Hepatocyte (in vitro differentiated cells): Measurements from ENCODE around the gene S100A6. TPM values are rescaled to one million over a fixed set of nuclear protein-coding genes. Genes with fewer than 3 reads are reported as not detected.

Experiments used
- DNase-seq: peaks from one replicate; pipeline ENCODE4 v3.0.0-alpha.2; 2016; ENCODE audit warnings: low spot score
- H2AFZ ChIP-seq: fragments of 200-600 bp; sonication (generic); 2 replicates; pipeline ENCODE4 v1.6.0; 2016; ENCODE audit warnings: antibody characterized with exemption, mild to moderate bottlenecking
- H3K27ac ChIP-seq: fragments of 200-600 bp; sonication (generic); 2 replicates; pipeline ENCODE4 v1.5.1; 2016; ENCODE audit warnings: mild to moderate bottlenecking
- H3K27me3 ChIP-seq: fragments of 200-600 bp; sonication (generic); 2 replicates; pipeline ENCODE4 v1.6.1; 2016
- H3K36me3 ChIP-seq: fragments of 200-600 bp; sonication (generic); replicated peaks from 2 replicates; pipeline ENCODE4 v1.5.1; 2016; ENCODE audit warnings: low read depth; ENCODE audit not compliant: insufficient read depth
- H3K4me1 ChIP-seq: fragments of 200-600 bp; sonication (generic); 2 replicates; pipeline ENCODE4 v1.5.1; 2016; ENCODE audit warnings: mild to moderate bottlenecking, moderate library complexity; ENCODE audit not compliant: insufficient read depth
- H3K4me2 ChIP-seq: fragments of 200-600 bp; sonication (generic); 2 replicates; pipeline ENCODE4 v1.6.0; 2016
- H3K4me3 ChIP-seq: fragments of 200-600 bp; sonication (generic); 2 replicates; pipeline ENCODE4 v1.5.1; 2016; ENCODE audit warnings: mild to moderate bottlenecking
- H3K79me2 ChIP-seq: fragments of 200-600 bp; sonication (generic); 2 replicates; pipeline ENCODE4 v1.6.0; 2017; ENCODE audit warnings: mild to moderate bottlenecking
- H3K9me2 ChIP-seq: fragments of 200-600 bp; sonication (generic); replicated peaks from 2 replicates; pipeline ENCODE4 v1.6.0; 2017; ENCODE audit warnings: mild to moderate bottlenecking; ENCODE audit not compliant: insufficient read depth
- H3K9me3 ChIP-seq: fragments of 200-600 bp; sonication (generic); 2 replicates; pipeline ENCODE4 v1.5.1; 2016; ENCODE audit warnings: low read depth, mild to moderate bottlenecking
- H4K20me1 ChIP-seq: fragments of 200-600 bp; sonication (generic); 2 replicates; pipeline ENCODE4 v1.6.0; 2016; ENCODE audit warnings: mild to moderate bottlenecking; ENCODE audit not compliant: insufficient read depth, poor library complexity, severe bottlenecking
- EZH2 ChIP-seq: fragments of 200-600 bp; sonication (generic); IDR thresholded peaks from 2 replicates; pipeline ENCODE4 v1.6.1; 2016; ENCODE audit warnings: antibody characterized with exemption, mild to moderate bottlenecking, borderline replicate concordance
- EZH2phosphoT487 ChIP-seq: fragments of 200-600 bp; sonication (generic); IDR thresholded peaks from one replicate; pipeline ENCODE4 v1.6.1; 2018; ENCODE audit warnings: antibody characterized with exemption, mild to moderate bottlenecking, low read depth, moderate library complexity; ENCODE audit not compliant: unreplicated experiment, severe bottlenecking
- whole genome bisulfite sequencing: methylation state at CpG from one replicate; pipeline ENCODE4 v1.1.6; 2016; ENCODE audit warnings: low lambda C conversion rate; ENCODE audit errors: missing lambda C conversion rate; 5-methylcytosine and 5-hydroxymethylcytosine counted together
- polyA plus RNA-seq: library from polyadenylated mRNA; unstranded; fragments of >200 nt; fragmentation: Nextera tagmentation; extraction: Ambion mirVana; gene quantifications from 2 replicates; pipeline ENCODE4 v1.2.1, GENCODE V29; 2016
- total RNA-seq: library from RNA; depleted of rRNA; stranded (reverse); fragments of >200 nt; gene quantifications from 2 replicates; pipeline ENCODE4 v1.2.3, GENCODE V29; 2014
- TF ChIP-seq, protein P1 (sequence below): fragments of 200-600 bp; sonication (generic); IDR thresholded peaks from 2 replicates; pipeline ENCODE4 v1.5.1; 2016; ENCODE audit warnings: antibody characterized with exemption, mild to moderate bottlenecking; ENCODE audit not compliant: poor library complexity

S100A6 gene
- total and polyA plus RNA-seq, 2 experiments from 2014 or later: 173 to 657 TPM

DNA sequence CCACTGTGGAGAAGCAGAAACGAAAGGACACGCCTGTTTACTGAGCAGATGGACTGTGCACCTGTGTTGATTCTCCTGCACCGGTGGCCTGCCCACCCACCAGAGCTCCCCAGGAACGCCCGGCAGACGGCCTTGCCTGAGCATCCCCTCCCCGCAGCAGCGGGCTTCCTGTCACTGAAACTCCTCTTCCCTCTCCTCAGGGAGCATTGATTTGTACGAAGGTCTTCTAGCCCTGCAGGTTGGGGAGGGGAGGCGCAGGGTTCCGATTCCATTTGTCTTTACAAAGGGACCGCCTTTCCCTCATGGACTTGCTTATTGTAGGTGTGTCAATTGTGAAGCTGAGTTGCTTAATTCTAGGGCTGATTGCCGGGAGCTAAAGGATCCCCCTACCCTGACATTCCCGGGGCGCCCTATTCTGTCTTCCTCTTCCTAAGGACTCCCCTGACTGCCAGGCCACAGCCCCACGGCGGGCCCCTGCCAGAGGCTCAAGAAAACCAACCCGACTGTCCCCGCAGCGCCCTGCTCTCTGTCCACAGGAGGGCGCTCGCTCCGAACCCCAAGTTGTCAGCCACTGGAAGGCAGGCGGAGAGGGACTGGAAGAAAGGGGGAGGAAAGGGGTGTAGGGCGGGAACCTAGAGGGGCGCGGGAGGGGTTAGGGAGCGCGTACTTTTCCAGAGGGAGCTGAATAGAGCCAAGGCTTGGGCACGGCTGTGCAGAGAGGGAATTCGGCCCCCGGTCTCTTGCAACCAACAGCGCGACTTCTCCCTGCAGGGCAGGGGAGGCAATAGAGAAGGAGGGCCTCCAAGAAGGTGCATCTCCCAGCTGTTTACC is 2.8 kb downstream of the S100A6 start:
- Histone ChIP-seq H3K4me1 (peaks cover 43% of the 10 kb centered on the region), H3K36me3 (no peaks in the 10 kb centered on the region), H3K27me3 (no peaks in the 10 kb centered on the region), H3K9me3 (no peaks in the 10 kb centered on the region), H3K27ac (peak overlapping the region; percentile 94), H3K4me2 (peak overlapping the region; percentile 87), H3K9me2 (no peaks in the 10 kb centered on the region), H3K4me3 (no peak overlapping the region), H2AFZ (peak overlapping the region; percentile 45), H3K79me2 (peaks cover 18% of the 10 kb centered on the region), H4K20me1 (no peaks in the 10 kb centered on the region)
- WGBS: 18% methylated on average over 29 of the region's 34 CpGs
- DNase-seq: peak; percentile 94
- TF ChIP-seq EZH2phosphoT487 (no peak), EZH2 (no peak)
- TF ChIP-seq, protein P1, sequence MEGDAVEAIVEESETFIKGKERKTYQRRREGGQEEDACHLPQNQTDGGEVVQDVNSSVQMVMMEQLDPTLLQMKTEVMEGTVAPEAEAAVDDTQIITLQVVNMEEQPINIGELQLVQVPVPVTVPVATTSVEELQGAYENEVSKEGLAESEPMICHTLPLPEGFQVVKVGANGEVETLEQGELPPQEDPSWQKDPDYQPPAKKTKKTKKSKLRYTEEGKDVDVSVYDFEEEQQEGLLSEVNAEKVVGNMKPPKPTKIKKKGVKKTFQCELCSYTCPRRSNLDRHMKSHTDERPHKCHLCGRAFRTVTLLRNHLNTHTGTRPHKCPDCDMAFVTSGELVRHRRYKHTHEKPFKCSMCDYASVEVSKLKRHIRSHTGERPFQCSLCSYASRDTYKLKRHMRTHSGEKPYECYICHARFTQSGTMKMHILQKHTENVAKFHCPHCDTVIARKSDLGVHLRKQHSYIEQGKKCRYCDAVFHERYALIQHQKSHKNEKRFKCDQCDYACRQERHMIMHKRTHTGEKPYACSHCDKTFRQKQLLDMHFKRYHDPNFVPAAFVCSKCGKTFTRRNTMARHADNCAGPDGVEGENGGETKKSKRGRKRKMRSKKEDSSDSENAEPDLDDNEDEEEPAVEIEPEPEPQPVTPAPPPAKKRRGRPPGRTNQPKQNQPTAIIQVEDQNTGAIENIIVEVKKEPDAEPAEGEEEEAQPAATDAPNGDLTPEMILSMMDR: peak; percentile 95

DNA sequence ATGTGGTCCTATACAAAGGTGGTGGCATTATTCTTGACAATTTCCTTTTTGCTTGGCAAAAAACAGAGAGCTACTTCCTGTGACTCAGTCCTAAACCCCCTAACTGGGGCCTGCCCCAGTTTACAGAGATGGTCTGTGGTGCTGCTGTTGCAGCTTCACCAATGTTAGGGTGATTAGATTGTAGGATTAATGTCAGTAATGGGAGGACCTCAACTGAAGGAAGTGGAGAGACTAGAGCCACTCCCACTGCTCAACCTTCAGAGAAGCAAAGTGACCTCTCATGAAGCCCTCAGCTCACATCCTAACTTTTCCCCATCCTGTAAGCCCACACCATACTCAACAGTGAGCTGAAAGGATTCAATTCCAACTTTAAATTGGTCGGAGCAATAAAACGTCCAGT is 3.6 kb downstream of the S100A6 start:
- Histone ChIP-seq H3K9me2 (no peaks in the 10 kb centered on the region), H3K9me3 (no peaks in the 10 kb centered on the region), H3K79me2 (peaks cover 18% of the 10 kb centered on the region), H4K20me1 (no peaks in the 10 kb centered on the region), H3K36me3 (no peaks in the 10 kb centered on the region), H3K27me3 (no peaks in the 10 kb centered on the region), H2AFZ (peak overlapping the region; percentile 45), H3K4me2 (peak overlapping the region; percentile 87), H3K4me1 (peaks cover 43% of the 10 kb centered on the region), H3K4me3 (no peak overlapping the region), H3K27ac (peak overlapping the region; percentile 94)
- WGBS: 67% methylated on average over 2 of the region's 2 CpGs
- no peak for DNase-seq
- TF ChIP-seq, protein P1: no peak
- TF ChIP-seq EZH2 (no peak), EZH2phosphoT487 (no peak)

DNA sequence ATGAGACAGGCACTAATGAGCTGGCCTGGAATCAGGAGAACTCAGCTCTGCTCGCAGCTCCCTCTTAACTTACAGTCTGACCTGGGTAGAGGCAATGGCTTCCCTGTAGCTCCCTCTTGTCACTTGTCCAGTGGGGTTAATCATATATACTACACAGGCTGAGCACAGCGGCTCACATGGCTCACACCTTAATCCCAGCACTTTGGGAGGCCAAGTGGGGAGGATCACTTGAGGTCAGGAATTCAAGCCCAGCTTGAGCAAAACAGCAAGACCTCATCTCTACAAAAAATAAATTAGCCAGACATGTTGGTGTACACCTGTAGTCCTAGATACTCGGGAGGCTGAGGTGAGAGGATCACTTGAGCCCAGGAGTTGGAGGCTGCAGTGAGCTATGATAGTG is 4.2 kb downstream of the S100A6 start:
- peaks cover 40% of the 10 kb centered on the region for H3K4me1 ChIP-seq
- no peaks in the 10 kb centered on the region for H3K9me3 ChIP-seq
- no peak overlapping the region for H3K4me3 ChIP-seq
- H3K27ac ChIP-seq: peak overlapping the region; percentile 94
- no peak overlapping the region for H2AFZ ChIP-seq
- no peak for DNase-seq
- 86% methylated on average over 3 of the region's 3 CpGs for WGBS
- TF ChIP-seq, protein P1: no peak
- TF ChIP-seq EZH2: no peak
- TF ChIP-seq EZH2phosphoT487: no peak
- H3K4me2 ChIP-seq: no peak overlapping the region
- no peaks in the 10 kb centered on the region for H4K20me1 ChIP-seq
- no peaks in the 10 kb centered on the region for H3K9me2 ChIP-seq
- no peaks in the 10 kb centered on the region for H3K27me3 ChIP-seq
- no peaks in the 10 kb centered on the region for H3K36me3 ChIP-seq
- peaks cover 18% of the 10 kb centered on the region for H3K79me2 ChIP-seq
